IPS-NIHi7 (cell line): Measurements from ENCODE around the gene SHISA4.
"Not testable (repeated sequence)": the region's sequence is repeated elsewhere in the genome, so short reads cannot be mapped to it uniquely, and the experiment has no call there.

Source experiments
- DNase-seq: peaks from one replicate; pipeline ENCODE4 v3.0.0; 2012; ENCODE audit warnings: mixed read lengths; ENCODE audit errors: extremely low spot score

The SHISA4 gene

GRCh38 chr1:201928266-201928665, 39.6 kb downstream of the SHISA4 start:
- no peak for DNase-seq

GRCh38 chr1:201930137-201930536, 41.4 kb downstream of the SHISA4 start:
- DNase-seq = no peak

GRCh38 chr1:201930803-201931202, 42.1 kb downstream of the SHISA4 start:
- DNase-seq = no peak

- no peak for DNase-seq
Observed at GRCh38 chr1:201933840-201934430, 45.2 kb downstream of the SHISA4 start.

- DNase-seq = no peak
Observed at GRCh38 chr1:201937624-201938213, 49.0 kb downstream of the SHISA4 start.

- DNase-seq = no peak
Observed at GRCh38 chr1:201938440-201939035, 49.8 kb downstream of the SHISA4 start.

GRCh38 chr1:201939148-201939547, 50.5 kb downstream of the SHISA4 start:
- no peak for DNase-seq

GRCh38 chr1:201939574-201939973, 50.9 kb downstream of the SHISA4 start:
- DNase-seq = no peak

- DNase-seq = not testable (repeated sequence)
Observed at GRCh38 chr1:201940316-201940715, 51.6 kb downstream of the SHISA4 start.

GRCh38 chr1:201941420-201942128, 52.9 kb downstream of the SHISA4 start:
- peak; percentile 87 for DNase-seq

GRCh38 chr1:201942129-201942495, 53.4 kb downstream of the SHISA4 start:
- DNase-seq = no peak
